Measurements from ENCODE around the gene ASPM. TPM values are rescaled to one million over a fixed set of nuclear protein-coding genes. Genes with fewer than 3 reads are reported as not detected.

ASPM gene
- total and polyA plus RNA-seq, 7 experiments from 2014 or later, result 0.03 to 48.8 (median 0.16) TPM; not detected in 1

- DNase-seq, result no peak
- ChIA-PET CTCF (no interaction called here), POLR2A (no interaction called here)
- Histone ChIP-seq H3K27me3 (ENCODE audit: control insufficient read depth in 2 of 2, insufficient read depth in 2 of 2, low read length in 2 of 2) (no peaks in the 10 kb centered on the region), H3K36me3 (ENCODE audit: control insufficient read depth in 2 of 3, insufficient read depth in 3 of 3, low read length in 3 of 3) (no peaks in the 10 kb centered on the region), H3K4me1 (ENCODE audit: control insufficient read depth in 2 of 2, insufficient read depth in 2 of 2, low read length in 2 of 2) (no peaks in the 10 kb centered on the region), H3K27ac (ENCODE audit: low read depth, low read length) (no peak overlapping the region), H3K9me3 (ENCODE audit: control insufficient read depth in 2 of 3, low read length in 3 of 3) (peaks cover 0 to 5% (median 0%) of the 10 kb centered on the region in 3 experiments), H3K4me3 (ENCODE audit: low read length) (no peak overlapping the region)
- Mint-ChIP-seq H3K36me3 (peaks cover 0 to 11% (median 7%) of the 10 kb centered on the region in 5 donors), H3K4me3 (no peak overlapping the region), H3K9me3 (peaks cover 0 to 18% (median 9%) of the 10 kb centered on the region in 11 donors), H3K27ac (no peak overlapping the region), H3K4me1 (no peaks in the 10 kb centered on the region), H3K27me3 (peaks cover 0 to 24% (median 8%) of the 10 kb centered on the region in 5 donors)
- ATAC-seq, result no peak
- intact Hi-C loops (cut with micrococcal nuclease), result no loop called here
These were observed 69.9 kb downstream of the ASPM start for GRCh38 chr1:197076585-197076984.

GRCh38 chr1:197073978-197074377 is 72.5 kb downstream of the ASPM start:
- no peak for DNase-seq
- Histone ChIP-seq H3K36me3 (ENCODE audit: control insufficient read depth in 2 of 3, insufficient read depth in 3 of 3, low read length in 3 of 3) (no peaks in the 10 kb centered on the region), H3K27me3 (ENCODE audit: control insufficient read depth in 2 of 2, insufficient read depth in 2 of 2, low read length in 2 of 2) (no peaks in the 10 kb centered on the region), H3K4me3 (ENCODE audit: low read length) (no peak overlapping the region), H3K27ac (ENCODE audit: low read depth, low read length) (no peak overlapping the region), H3K9me3 (ENCODE audit: control insufficient read depth in 2 of 3, low read length in 3 of 3) (no peaks in the 10 kb centered on the region), H3K4me1 (ENCODE audit: control insufficient read depth in 2 of 2, insufficient read depth in 2 of 2, low read length in 2 of 2) (no peaks in the 10 kb centered on the region)
- ChIA-PET POLR2A (no interaction called here), CTCF (no interaction called here)
- intact Hi-C loops (cut with micrococcal nuclease), result no loop called here
- no peaks in the 10 kb centered on the region for H3K36me3 Mint-ChIP-seq
- peaks cover 0 to 13% (median 6%) of the 10 kb centered on the region in 11 donors for H3K9me3 Mint-ChIP-seq
- no peak overlapping the region for H3K4me3 Mint-ChIP-seq
- H3K27ac Mint-ChIP-seq, result no peak overlapping the region
- peaks cover 0 to 23% (median 5%) of the 10 kb centered on the region in 5 donors for H3K27me3 Mint-ChIP-seq
- ATAC-seq, result no peak
- H3K4me1 Mint-ChIP-seq, result no peaks in the 10 kb centered on the region

GRCh38 chr1:197067457-197067818 is 79.0 kb downstream of the ASPM start:
- Histone ChIP-seq H3K9me3 (ENCODE audit: control insufficient read depth in 2 of 3, low read length in 3 of 3) (no peaks in the 10 kb centered on the region), H3K27ac (ENCODE audit: low read depth, low read length) (no peak overlapping the region), H3K36me3 (ENCODE audit: control insufficient read depth in 2 of 3, insufficient read depth in 3 of 3, low read length in 3 of 3) (no peaks in the 10 kb centered on the region), H3K4me3 (ENCODE audit: low read length) (no peak overlapping the region), H3K27me3 (ENCODE audit: control insufficient read depth in 2 of 2, insufficient read depth in 2 of 2, low read length in 2 of 2) (no peaks in the 10 kb centered on the region), H3K4me1 (ENCODE audit: control insufficient read depth in 2 of 2, insufficient read depth in 2 of 2, low read length in 2 of 2) (no peaks in the 10 kb centered on the region)
- Mint-ChIP-seq H3K27me3 (peaks cover 0 to 11% (median 4%) of the 10 kb centered on the region in 5 donors), H3K36me3 (no peaks in the 10 kb centered on the region), H3K4me3 (no peak overlapping the region), H3K27ac (no peak overlapping the region), H3K9me3 (peaks cover 0 to 15% (median 3%) of the 10 kb centered on the region in 11 donors), H3K4me1 (no peaks in the 10 kb centered on the region)
- intact Hi-C loops (cut with micrococcal nuclease), result no loop called here
- no peak for DNase-seq
- POLR2A ChIA-PET, result no interaction called here
- no peak for ATAC-seq
- CTCF ChIA-PET, result no interaction called here

- CTCF ChIA-PET, result no interaction called here
- no peaks in the 10 kb centered on the region for H3K4me1 Mint-ChIP-seq
These were observed 79.6 kb downstream of the ASPM start, which contains the start of gene F13B for GRCh38 chr1:197066719-197067456. TSS of gene F13B (minus strand) at chr1:197067260. CDS start at chr1:197067223, 37 bp downstream.

GRCh38 chr1:197066277-197066676 is 80.2 kb downstream of the ASPM start:
- Histone ChIP-seq H3K27ac (ENCODE audit: low read depth, low read length) (no peak overlapping the region), H3K27me3 (ENCODE audit: control insufficient read depth in 2 of 2, insufficient read depth in 2 of 2, low read length in 2 of 2) (no peaks in the 10 kb centered on the region), H3K9me3 (ENCODE audit: control insufficient read depth in 2 of 3, low read length in 3 of 3) (no peaks in the 10 kb centered on the region), H3K36me3 (ENCODE audit: control insufficient read depth in 2 of 3, insufficient read depth in 3 of 3, low read length in 3 of 3) (no peaks in the 10 kb centered on the region), H3K4me3 (ENCODE audit: low read length) (no peak overlapping the region), H3K4me1 (ENCODE audit: control insufficient read depth in 2 of 2, insufficient read depth in 2 of 2, low read length in 2 of 2) (no peaks in the 10 kb centered on the region)
- intact Hi-C loops (cut with micrococcal nuclease), result no loop called here
- H3K27ac Mint-ChIP-seq, result no peak overlapping the region
- no peaks in the 10 kb centered on the region for H3K4me1 Mint-ChIP-seq
- CTCF ChIA-PET, result no interaction called here
- peaks cover 0 to 15% (median 3%) of the 10 kb centered on the region in 11 donors for H3K9me3 Mint-ChIP-seq
- H3K4me3 Mint-ChIP-seq, result no peak overlapping the region
- no peaks in the 10 kb centered on the region for H3K36me3 Mint-ChIP-seq
- H3K27me3 Mint-ChIP-seq, result peaks cover 3 to 11% (median 4%) of the 10 kb centered on the region in 5 donors
- ATAC-seq, result no peak
- POLR2A ChIA-PET, result no interaction called here
- DNase-seq, result no peak

More at GRCh38 chr1:197066719-197067456, 79.6 kb downstream of the ASPM start, which contains the start of gene F13B:
- H3K27ac ChIP-seq (ENCODE audit: low read depth, low read length), result no peak within 1 kb of the TSS
- no peaks in the 10 kb centered on the region for H3K36me3 Mint-ChIP-seq
- no peaks in the 10 kb centered on the region for H3K36me3 ChIP-seq (ENCODE audit: control insufficient read depth in 2 of 3, insufficient read depth in 3 of 3, low read length in 3 of 3)
- intact Hi-C loops (cut with micrococcal nuclease), result no loop called here
- no peaks in the 10 kb centered on the region for H3K27me3 ChIP-seq (ENCODE audit: control insufficient read depth in 2 of 2, insufficient read depth in 2 of 2, low read length in 2 of 2)
- no peaks in the 10 kb centered on the region for H3K4me1 ChIP-seq (ENCODE audit: control insufficient read depth in 2 of 2, insufficient read depth in 2 of 2, low read length in 2 of 2)
- H3K27me3 Mint-ChIP-seq, result peaks cover 3 to 11% (median 4%) of the 10 kb centered on the region in 5 donors
- no peak within 1 kb of the TSS for H3K4me3 Mint-ChIP-seq
- POLR2A ChIA-PET, result no interaction called here
- no peaks in the 10 kb centered on the region for H3K9me3 ChIP-seq (ENCODE audit: control insufficient read depth in 2 of 3, low read length in 3 of 3)
- no peak for DNase-seq
- peaks cover 0 to 15% (median 3%) of the 10 kb centered on the region in 11 donors for H3K9me3 Mint-ChIP-seq
- no peak within 1 kb of the TSS for H3K4me3 ChIP-seq (ENCODE audit: low read length)
- no peak within 1 kb of the TSS for H3K27ac Mint-ChIP-seq
- ATAC-seq, result no peak

GRCh38 chr1:197065559-197065958 is 80.9 kb downstream of the ASPM start:
- H3K27ac ChIP-seq (ENCODE audit: low read depth, low read length), result no peak overlapping the region
- no peaks in the 10 kb centered on the region for H3K9me3 ChIP-seq (ENCODE audit: control insufficient read depth in 2 of 3, low read length in 3 of 3)
- ATAC-seq (no peak), DNase-seq (no peak)
- CTCF ChIA-PET, result no interaction called here
- Mint-ChIP-seq H3K9me3 (peaks cover 0 to 15% (median 3%) of the 10 kb centered on the region in 11 donors), H3K4me1 (no peaks in the 10 kb centered on the region), H3K27me3 (peaks cover 3 to 11% (median 4%) of the 10 kb centered on the region in 5 donors), H3K27ac (no peak overlapping the region), H3K36me3 (no peaks in the 10 kb centered on the region), H3K4me3 (no peak overlapping the region)
- intact Hi-C loops (cut with micrococcal nuclease), result no loop called here
- H3K27me3 ChIP-seq (ENCODE audit: control insufficient read depth in 2 of 2, insufficient read depth in 2 of 2, low read length in 2 of 2), result no peaks in the 10 kb centered on the region
- no peak overlapping the region for H3K4me3 ChIP-seq (ENCODE audit: low read length)
- H3K4me1 ChIP-seq (ENCODE audit: control insufficient read depth in 2 of 2, insufficient read depth in 2 of 2, low read length in 2 of 2), result no peaks in the 10 kb centered on the region
- H3K36me3 ChIP-seq (ENCODE audit: control insufficient read depth in 2 of 3, insufficient read depth in 3 of 3, low read length in 3 of 3), result no peaks in the 10 kb centered on the region
- POLR2A ChIA-PET, result no interaction called here

GRCh38 chr1:197063212-197063611 is 83.3 kb downstream of the ASPM start:
- Mint-ChIP-seq H3K27ac (no peak overlapping the region), H3K27me3 (peaks cover 3 to 11% (median 4%) of the 10 kb centered on the region in 5 donors), H3K4me3 (no peak overlapping the region), H3K36me3 (no peaks in the 10 kb centered on the region), H3K9me3 (no peaks in the 10 kb centered on the region), H3K4me1 (no peaks in the 10 kb centered on the region)
- Histone ChIP-seq H3K4me3 (ENCODE audit: low read length) (no peak overlapping the region), H3K9me3 (ENCODE audit: control insufficient read depth in 2 of 3, low read length in 3 of 3) (no peaks in the 10 kb centered on the region), H3K27ac (ENCODE audit: low read depth, low read length) (no peak overlapping the region), H3K4me1 (ENCODE audit: control insufficient read depth in 2 of 2, insufficient read depth in 2 of 2, low read length in 2 of 2) (no peaks in the 10 kb centered on the region), H3K27me3 (ENCODE audit: control insufficient read depth in 2 of 2, insufficient read depth in 2 of 2, low read length in 2 of 2) (no peaks in the 10 kb centered on the region), H3K36me3 (ENCODE audit: control insufficient read depth in 2 of 3, insufficient read depth in 3 of 3, low read length in 3 of 3) (no peaks in the 10 kb centered on the region)
- ChIA-PET POLR2A (no interaction called here), CTCF (no interaction called here)
- intact Hi-C loops (cut with micrococcal nuclease), result no loop called here
- ATAC-seq, result no peak
- no peak for DNase-seq
